WERI-Rb-1 (cell line): Measurements from ENCODE around the gene GDNF.
A peak's percentile ranks its signal among the peaks of the same experiment; 100 is the strongest.

Source experiments
- DNase-seq: peaks from one replicate; pipeline ENCODE4 v3.0.0-alpha.2; 2020
- H3K27ac ChIP-seq: fragments of 250-450 bp; sonication (Bioruptor Pico); 2 replicates; pipeline ENCODE4 v1.5.1; 2020; ENCODE audit warnings: mild to moderate bottlenecking, moderate library complexity
- H3K27me3 ChIP-seq: fragments of 250-450 bp; sonication (Bioruptor Pico); 2 replicates; pipeline ENCODE4 v1.5.1; 2021; ENCODE audit warnings: mild to moderate bottlenecking, low read depth, moderate library complexity; ENCODE audit not compliant: insufficient read depth, severe bottlenecking
- H3K36me3 ChIP-seq: fragments of 250-450 bp; sonication (Bioruptor Pico); 2 replicates; pipeline ENCODE4 v1.5.1; 2020; ENCODE audit warnings: mild to moderate bottlenecking, moderate library complexity
- H3K4me3 ChIP-seq: 2 replicates; pipeline ENCODE4 v1.5.1; 2011; ENCODE audit warnings: low read depth, mild to moderate bottlenecking, control low read depth, low read length
- H3K9me3 ChIP-seq: fragments of 250-450 bp; sonication (Bioruptor Pico); 2 replicates; pipeline ENCODE4 v1.5.1; 2021; ENCODE audit warnings: mild to moderate bottlenecking, moderate library complexity; ENCODE audit not compliant: severe bottlenecking
- TF ChIP-seq, protein P1 (sequence below): IDR thresholded peaks from 2 replicates; pipeline ENCODE4 v1.5.1; 2011; ENCODE audit warnings: low read depth, mild to moderate bottlenecking, control low read depth, inconsistent platforms, low read length

Gene GDNF

DNA sequence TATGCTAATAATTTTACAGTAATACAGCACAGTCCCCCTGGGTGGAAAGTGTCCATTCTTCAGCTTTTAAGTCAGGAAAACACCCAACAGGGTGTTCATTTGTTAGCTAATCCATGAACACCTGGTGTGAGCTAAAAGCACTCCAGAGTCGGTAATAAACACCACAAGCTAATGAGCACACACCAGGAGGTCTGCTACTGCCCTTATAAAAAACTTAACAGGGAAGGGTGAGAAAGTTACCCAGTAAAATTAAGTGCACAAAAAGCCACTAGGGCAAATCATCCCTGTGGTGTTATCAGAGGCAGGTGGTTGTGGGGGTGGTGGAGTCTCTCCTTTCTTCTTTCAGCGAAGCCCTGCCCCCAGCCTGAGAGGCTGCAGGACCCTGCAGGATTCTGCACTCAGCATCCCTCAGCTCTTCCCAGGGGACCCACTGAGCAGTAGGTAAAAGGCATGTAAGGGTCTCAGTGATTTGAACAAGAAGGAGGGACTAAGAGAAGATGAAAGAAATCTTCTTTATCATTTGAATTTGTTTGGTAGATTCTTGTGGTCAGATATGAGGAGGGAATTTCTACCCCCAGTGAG lies 14.4 kb downstream of the GDNF start:
- H3K4me3 ChIP-seq = no peak overlapping the region
- TF ChIP-seq, protein P1, sequence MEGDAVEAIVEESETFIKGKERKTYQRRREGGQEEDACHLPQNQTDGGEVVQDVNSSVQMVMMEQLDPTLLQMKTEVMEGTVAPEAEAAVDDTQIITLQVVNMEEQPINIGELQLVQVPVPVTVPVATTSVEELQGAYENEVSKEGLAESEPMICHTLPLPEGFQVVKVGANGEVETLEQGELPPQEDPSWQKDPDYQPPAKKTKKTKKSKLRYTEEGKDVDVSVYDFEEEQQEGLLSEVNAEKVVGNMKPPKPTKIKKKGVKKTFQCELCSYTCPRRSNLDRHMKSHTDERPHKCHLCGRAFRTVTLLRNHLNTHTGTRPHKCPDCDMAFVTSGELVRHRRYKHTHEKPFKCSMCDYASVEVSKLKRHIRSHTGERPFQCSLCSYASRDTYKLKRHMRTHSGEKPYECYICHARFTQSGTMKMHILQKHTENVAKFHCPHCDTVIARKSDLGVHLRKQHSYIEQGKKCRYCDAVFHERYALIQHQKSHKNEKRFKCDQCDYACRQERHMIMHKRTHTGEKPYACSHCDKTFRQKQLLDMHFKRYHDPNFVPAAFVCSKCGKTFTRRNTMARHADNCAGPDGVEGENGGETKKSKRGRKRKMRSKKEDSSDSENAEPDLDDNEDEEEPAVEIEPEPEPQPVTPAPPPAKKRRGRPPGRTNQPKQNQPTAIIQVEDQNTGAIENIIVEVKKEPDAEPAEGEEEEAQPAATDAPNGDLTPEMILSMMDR = no peak
- H3K27ac ChIP-seq = no peak overlapping the region
- no peaks in the 10 kb centered on the region for H3K27me3 ChIP-seq
- H3K36me3 ChIP-seq = no peaks in the 10 kb centered on the region
- no peak for DNase-seq
- no peaks in the 10 kb centered on the region for H3K9me3 ChIP-seq

DNA sequence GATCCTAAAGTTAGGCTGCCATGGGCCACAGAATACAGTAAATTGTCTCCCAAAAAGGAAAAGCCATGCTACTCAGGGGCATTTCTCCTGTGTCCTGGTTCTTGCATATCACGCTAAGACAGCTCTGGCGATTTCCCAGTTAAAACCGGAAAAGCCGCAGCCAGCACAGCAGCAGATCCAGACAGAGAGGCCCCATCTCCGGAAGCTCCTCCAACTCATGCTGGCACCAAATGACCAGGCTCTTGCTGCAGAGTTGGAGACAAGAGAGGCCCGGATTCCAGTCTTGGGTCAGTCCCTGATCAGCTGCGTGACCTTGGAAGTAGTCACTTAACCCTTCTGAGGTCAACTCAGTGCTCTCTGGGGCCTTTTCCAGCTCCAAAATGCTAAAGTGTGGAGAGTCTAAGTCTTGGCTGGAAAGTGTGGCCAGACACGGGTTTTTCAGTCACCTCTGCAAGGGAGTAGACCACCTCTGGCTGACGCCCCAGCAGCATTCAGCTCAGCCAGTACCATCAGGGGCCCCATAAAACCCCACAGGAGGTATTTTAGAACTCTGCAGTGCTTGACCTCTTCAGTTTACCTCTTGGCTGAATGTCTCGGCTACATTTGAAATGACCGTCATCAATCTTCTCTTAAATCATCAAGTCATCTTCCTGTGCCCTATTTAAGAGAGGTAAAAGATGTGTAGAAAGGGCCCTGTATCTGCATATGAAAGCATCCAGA lies 16.2 kb downstream of the GDNF start:
- Histone ChIP-seq H3K27me3 (no peaks in the 10 kb centered on the region), H3K27ac (no peak overlapping the region), H3K4me3 (no peak overlapping the region), H3K9me3 (no peaks in the 10 kb centered on the region), H3K36me3 (no peaks in the 10 kb centered on the region)
- TF ChIP-seq, protein P1 = no peak
- DNase-seq = no peak

DNA sequence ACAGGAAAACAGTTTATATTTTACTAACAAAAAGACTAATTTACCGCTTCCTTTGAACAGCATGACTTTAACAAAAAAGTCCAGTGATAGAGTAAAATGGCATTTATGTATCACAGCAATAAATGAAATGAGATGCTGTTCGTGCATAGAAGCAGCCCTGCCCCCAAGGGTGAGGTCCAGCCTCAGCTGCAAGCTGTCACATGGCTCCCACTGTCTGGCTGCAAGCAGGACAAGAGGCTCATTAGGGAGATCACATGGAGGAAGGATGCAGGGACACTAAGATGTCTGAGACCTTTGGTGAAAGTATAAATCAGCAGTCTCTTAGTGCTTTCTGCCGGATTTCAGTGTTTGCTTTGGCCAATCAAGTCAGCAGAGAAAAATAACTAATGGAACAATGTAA lies 23.0 kb downstream of the GDNF start:
- Histone ChIP-seq H3K27me3 (no peaks in the 10 kb centered on the region), H3K27ac (no peak overlapping the region), H3K36me3 (no peaks in the 10 kb centered on the region), H3K4me3 (no peak overlapping the region), H3K9me3 (no peaks in the 10 kb centered on the region)
- peak; percentile 74 for DNase-seq
- TF ChIP-seq, protein P1 = no peak

DNA sequence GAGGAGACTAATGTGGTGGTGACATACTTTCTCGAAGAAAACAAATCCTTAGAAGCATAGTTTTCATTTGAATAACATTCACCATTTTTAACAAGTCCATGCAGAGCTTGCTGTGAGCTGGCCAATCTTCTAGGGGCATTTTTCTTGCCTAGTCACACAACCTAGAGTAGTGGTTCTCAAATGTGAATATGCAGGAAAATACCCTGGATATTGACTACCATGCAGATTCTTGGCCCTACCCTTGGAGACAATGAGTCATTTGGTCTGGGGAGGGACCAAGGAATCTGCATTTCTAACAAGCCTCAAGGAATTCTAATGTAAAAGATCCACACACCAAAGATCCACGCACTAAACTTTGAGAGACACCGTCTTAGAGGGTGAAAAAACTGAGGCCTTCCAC lies 23.5 kb downstream of the GDNF start:
- Histone ChIP-seq H3K9me3 (no peaks in the 10 kb centered on the region), H3K36me3 (no peaks in the 10 kb centered on the region), H3K4me3 (no peak overlapping the region), H3K27me3 (no peaks in the 10 kb centered on the region), H3K27ac (no peak overlapping the region)
- TF ChIP-seq, protein P1 = no peak
- DNase-seq = no peak

DNA sequence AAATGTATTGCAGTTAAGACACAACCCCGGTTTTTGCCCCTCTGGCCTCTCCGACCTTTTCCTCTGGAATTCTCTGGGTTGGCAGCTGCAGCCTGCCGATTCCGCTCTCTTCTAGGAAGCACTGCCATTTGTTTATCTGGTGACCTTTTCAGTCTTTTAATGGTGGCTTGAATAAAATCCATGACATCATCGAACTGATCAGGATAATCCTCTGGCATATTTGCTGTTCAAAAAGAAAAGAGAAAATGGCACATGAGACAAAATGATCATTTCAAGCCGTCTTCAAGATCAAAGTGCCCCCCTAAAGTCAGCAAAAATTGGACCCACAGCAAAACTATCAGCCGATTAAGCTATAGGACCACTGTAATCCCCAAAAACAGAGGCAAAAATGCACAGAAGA lies 23.9 kb downstream of the GDNF start:
- Histone ChIP-seq H3K27me3 (no peaks in the 10 kb centered on the region), H3K36me3 (no peaks in the 10 kb centered on the region), H3K9me3 (no peaks in the 10 kb centered on the region), H3K27ac (no peak overlapping the region), H3K4me3 (no peak overlapping the region)
- TF ChIP-seq, protein P1 = no peak
- no peak for DNase-seq

DNA sequence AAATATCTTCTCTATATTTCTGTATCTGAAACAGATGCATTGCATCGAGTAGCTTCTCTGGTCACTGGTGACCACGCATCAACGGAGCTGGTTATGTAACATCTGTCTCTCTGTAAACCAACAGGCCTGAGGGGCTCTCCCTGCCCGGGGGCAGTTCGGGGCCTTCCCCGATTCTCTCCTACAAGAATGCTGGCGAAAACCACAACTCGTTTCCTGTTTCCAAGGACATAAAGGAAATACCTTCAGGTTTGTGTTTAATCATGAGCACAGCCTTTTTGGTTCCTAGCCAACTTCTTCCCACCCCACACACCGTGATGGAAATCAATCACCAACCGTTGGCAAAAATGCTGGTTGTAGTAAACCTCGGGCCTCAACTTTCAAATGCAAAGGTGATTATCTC lies 25.1 kb downstream of the GDNF start:
- DNase-seq = no peak
- Histone ChIP-seq H3K27me3 (no peaks in the 10 kb centered on the region), H3K36me3 (no peaks in the 10 kb centered on the region), H3K9me3 (no peaks in the 10 kb centered on the region), H3K27ac (no peak overlapping the region), H3K4me3 (no peak overlapping the region)
- TF ChIP-seq, protein P1 = no peak
